Tibial nerve (tissue), 3 donors: Measurements from ENCODE around the gene CALHM3.

Experiments used
- CTCF ChIP-seq, 5 experiments: fragments of 200-600 bp in 3 of 5; fragments of 450-650 bp in 2 of 5; sonication (generic) in 3 of 5; IDR thresholded peaks; one replicate each; pipeline ENCODE4 v1.5.1; 2016 to 2019; ENCODE audit warnings: antibody characterized with exemption in 5 of 5, mild to moderate bottlenecking in 3 of 5, moderate library complexity in 2 of 5
- POLR2A ChIP-seq, 2 donors: fragments of 450-650 bp; IDR thresholded peaks; one replicate each; pipeline ENCODE4 v1.6.1; 2017; ENCODE audit warnings: antibody characterized with exemption in 2 of 2, mild to moderate bottlenecking in 2 of 2, moderate library complexity in 2 of 2

DNA sequence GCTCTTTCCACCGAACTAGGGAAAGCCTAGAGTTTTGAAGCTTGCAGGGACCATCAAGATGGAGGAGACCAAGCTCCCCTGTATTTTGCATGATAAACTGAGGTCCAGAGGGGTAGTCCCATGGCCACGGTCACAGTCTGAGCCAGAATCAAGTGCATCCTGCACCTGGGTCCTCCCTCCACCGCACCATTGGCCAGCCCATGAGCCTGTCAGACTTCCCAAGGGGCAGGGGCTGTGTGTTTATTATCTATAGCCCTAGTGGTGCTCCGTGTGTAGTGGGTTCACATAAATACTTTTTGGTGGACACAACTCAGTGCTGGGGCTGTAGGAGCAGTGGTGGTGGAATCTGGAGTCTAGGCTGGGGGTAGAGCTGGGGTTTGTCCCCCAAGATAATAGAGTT is 3.6 kb downstream of the CALHM3 start:
- no peak for TF ChIP-seq CTCF (IDR thresholded peaks at IDR 0.05)
- no peak for TF ChIP-seq POLR2A (IDR thresholded peaks at IDR 0.05)
